ENCODE measurements around the gene SNRPB.
A peak's percentile ranks its signal among the peaks of the same experiment; 100 is the strongest.

SNRPB gene

DNA sequence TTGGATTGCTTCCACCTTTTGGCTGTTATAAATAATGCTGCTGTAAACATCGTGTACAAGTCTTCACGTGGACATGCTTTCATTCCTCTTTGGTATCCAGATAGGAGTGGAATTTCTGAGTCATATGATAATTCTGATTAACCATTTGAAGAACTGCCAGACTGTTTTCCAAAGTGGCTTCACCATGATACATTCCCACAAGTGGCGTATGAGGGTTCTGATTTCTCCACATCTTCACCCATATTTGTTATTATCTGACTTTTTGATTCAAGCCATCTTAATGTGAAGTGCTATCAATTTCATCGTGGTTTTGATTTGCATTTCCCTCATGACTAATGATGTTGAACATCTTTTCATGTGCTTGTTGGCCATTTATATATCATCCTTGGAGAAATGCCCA is 2.9 kb upstream of the SNRPB start:
- DNase-seq (ENCODE audit: low spot score): peak; percentile 34

DNA sequence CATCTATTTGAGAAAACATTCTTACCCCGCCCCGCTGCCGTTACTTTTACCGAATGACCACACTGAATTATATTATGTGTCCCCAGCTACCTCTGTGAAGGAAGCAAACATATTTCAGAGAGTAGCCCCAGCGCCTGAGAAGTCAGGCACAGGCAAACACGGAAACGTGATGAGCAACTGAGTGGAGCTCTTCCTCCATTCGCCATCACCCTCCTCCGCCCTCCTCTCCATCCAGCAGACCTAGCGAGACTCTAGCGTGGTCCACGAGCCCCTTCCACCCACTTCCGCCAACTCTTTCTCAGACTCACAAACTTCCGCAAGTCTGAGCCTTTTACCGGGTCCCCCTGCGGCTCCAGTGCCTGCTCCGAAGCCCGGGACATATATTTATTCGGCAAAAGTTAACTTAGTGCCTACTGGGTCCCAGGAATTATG is 582 bp downstream of the SNRPB start:
- peak; percentile 70 for DNase-seq (ENCODE audit: low spot score)

DNA sequence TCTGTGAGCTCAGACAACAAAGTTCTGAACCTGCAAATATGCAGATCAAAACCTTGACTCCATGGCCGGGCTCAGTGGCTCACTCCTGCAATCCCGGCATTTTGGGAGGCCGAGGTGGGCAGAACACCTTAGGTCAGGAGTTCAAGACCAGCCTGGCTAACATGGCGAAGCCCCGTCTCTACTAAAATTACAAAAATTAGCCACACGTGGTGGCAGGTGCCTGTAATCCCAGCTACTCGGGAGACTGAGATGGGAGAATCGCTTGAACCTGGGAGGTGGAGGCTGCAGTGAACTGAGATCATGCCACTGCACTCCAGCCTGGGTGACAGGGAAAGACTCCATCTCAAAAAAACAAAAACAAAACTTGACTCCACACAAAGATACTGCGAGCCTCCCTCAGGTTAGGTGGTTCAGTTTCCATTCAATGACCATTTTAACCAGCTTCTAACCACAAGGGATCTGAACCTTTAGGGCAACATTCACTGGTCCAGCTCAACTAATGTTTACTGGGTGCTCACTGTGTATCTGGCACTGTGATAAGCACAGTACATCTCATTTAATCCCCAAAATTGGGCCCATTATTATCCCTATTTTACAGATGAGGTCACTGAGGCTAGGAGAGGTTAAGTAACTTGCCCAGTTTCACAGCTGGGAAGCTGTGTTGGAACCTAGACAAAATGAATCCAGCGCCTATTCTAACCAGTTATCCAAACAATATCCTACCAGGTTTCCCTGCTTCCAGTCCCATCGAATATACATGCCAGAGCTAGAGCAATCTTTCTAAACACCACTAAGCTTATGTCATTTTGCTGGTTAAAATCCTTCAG is 1.8 kb downstream of the SNRPB start:
- DNase-seq (ENCODE audit: low spot score): peak; percentile 29

DNA sequence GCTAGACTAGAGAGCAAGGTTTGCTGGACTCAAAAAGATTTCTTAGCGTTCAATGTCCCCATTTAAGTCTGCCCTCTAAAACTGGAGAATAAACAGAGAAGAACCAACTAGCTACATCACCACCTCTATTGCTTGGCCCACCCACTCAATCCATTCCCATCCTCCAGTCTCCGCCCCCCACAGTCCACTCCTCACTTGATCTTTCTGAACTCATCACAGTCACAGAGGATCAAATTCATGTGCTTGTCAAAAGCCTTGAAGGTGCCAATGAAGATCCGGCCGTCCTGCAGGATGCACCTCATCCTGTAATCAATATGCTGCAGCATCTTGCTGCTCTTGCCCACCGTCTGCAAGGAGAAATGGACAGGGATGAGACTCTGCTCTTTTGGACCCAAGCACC is 3.2 kb downstream of the SNRPB start:
- DNase-seq (ENCODE audit: low spot score): no peak

DNA sequence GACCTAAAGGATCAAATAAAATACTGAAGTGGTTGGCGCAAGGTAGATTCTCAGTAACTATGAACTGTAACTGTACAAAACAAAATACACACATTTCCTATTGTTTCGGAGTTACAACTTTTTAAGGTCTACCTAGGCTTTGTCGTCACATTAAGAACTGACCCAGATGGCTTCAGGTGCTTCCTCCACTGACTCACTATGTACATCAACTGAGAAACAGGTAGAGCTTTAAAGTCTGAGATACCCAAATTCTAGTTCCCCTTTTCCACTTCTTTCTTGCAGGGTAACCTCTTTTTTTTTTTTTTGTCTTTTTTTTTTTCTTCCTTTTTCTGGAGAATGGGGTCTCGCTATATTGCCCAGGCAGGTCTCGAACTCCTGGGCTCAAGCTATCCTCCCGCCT is 5.5 kb downstream of the SNRPB start:
- no peak for DNase-seq (ENCODE audit: low spot score)

DNA sequence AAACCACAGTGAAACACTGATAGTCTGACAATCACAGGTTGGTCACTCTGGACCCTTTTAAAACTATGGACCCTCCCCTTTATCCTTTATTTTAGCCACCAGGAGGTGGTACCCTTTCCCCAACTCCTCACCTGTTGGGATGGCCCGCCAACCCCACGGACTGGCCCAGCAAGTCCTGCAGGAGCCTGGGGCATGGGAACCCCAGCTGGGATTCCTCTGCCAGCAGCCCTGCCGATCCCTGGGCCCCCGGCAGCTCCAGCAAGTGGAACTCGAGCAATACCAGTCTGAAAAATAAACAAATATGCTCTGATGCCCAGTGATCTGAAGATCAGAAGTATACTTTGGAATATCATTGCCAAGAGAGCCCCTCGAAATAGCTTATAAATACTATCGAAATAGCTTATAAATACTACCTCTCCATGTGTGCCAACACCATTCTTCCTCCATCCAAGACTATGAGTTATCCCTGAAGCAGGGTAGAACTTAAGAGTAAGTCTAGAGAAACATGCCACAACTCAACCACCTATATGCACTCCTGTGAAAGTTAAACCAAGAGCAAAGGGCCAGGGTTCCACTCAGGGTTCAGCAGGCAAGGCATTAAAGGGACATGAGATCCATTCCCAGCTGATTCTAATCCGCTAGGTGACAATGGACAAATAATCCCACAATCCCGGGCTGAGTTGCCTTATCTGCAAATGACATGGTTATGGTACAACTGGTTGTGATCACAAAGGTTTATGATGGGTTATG is 6.8 kb downstream of the SNRPB start:
- no peak for DNase-seq (ENCODE audit: low spot score)

DNA sequence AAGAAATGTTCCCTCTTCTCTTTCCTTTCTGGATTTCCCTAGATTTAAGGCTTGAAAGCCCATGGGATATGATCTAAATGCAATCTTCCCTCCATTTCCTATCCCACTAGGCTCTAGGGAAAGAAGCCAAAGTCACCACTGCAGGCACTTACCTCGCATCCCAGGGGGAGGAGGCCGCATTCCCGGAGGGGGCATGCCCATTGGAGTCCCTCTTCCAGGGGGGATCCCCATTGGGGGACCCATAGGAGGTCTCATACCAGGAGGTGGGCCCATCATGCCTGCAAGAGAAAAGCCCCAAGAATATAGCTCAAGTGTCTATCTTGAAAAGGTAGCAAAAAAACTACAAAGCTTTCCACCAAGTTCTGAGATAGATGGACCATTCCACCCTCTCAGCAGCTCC is 8.1 kb downstream of the SNRPB start:
- no peak for DNase-seq (ENCODE audit: low spot score)

DNA sequence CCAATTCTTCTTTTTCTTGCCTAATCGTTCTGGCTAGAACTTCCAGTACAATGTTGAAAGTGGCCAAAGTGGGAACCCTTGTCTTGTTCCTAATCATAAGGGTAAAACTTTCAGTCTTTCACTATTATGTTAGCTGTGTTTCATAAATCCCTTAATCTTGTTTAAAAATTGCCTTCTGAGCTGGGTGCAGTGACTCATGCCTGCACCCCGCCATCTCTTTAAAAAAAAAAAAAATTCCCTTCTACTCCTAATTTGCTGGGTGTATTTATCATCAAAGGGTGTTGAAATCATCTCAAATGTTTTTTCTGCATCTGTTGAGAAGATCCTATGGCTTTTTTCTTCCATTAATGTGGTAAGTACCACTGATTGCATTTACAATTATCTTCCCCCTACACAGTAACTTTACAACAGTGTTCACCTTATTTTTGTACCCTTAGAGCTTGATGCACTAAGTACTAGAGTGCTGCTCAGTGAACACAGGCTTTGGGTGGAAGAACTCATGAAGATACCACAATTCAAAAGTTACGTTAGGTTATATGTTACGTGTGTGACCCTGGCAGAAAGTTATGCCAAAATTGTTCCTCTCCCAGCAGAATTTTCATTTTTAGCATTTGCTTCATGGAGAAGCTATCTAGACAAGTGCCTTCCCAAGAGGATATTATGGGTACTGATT is 9.7 kb downstream of the SNRPB start:
- no peak for DNase-seq (ENCODE audit: low spot score)

DNA sequence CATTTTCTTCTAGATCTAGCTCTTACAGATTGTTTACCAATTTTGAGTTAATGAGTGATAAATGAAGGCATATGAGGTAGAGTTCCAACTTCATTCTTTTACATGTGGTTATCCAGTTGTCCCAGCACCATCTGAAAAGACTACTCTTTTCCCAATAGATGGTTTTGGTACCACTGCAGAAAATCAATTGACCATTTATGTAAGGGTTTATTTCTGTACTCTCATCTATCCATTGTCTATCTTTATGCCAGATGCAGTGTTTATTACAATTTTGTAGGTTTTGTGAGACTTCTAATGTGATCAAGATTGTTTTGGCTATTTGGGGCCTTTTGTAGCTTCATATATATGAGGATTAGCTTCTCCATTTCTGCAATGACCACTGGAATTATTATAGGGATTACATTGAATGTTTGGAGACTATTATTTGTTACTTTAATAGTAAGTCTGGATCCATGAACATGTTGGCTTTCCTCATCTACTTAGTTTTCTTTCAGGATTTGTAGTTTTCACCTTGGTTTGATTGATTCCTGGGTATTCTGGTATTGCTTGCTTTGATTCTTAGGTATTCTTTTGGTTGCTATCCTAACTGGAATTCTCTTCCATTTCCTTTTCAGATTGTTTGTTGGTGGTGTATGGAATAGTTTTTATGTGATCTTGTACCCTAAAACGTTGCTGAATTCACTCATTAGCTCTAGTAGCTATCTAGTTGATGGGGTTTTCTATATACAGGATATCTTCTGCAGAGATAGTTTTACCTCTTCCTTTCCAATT is 10.4 kb downstream of the SNRPB start:
- no peak for DNase-seq (ENCODE audit: low spot score)

DNA sequence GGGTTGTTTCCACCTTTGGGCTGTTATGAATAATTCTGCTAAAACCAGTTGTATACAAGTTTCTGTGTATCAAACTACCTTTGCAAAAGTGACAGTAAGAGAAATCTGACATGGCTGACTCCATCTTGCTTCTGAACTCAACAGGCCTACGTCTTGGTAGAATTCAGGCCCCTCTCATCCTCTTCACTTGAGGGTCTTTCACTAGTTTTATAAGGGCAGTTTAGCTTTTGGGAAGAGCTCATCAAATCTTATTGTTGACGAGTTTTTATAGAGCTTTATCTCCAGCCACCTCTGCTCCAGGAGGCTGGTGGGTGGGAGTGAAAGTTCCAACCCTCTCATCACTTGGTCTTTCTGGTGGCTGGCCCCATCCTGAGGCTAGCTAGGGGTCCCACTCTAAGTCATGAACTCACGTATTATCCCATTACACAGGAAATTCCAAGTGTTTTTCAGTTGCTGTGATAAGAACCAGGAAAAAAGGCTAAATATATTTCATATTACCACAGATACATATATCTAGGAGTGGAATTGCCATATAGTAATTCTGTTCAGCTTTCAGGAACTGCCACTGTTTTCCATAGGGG is 11.6 kb downstream of the SNRPB start:
- no peak for DNase-seq (ENCODE audit: low spot score)

DNA sequence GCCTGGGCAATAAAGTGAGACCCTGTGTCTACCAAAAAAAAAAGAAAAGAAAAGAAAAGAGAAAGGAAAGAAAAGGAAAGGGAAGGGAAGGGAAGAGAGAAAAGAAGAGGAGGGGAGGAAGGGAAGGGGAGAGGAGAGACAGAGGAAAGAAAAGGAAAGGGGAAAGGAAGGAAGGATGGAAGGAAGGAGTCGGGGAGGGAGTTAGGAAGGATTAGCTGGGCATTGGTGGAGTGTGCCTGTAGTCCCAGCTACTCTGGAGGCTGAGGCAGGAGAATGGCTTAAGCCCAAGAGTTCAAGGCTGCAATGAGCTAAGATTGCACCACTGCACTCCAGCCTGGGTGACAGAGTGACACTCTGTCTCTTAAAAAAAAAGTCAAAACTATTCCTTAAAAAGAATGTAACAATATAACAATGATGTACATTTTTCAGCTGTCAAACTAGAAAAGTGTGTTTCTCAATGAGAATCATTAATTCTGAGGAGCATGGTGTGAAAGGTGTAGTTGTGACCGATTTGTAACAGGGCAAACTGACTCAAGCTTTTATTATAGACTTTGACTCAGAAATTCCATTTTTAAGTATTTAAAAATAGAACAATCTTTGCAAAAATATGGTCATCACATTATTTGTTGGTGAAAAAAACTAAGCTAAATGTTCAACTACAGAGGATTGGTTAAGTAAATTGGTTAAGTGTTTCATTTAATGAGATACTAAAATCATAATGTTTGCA is 14.7 kb downstream of the SNRPB start:
- peak; percentile 6 for DNase-seq (ENCODE audit: low spot score)

DNA sequence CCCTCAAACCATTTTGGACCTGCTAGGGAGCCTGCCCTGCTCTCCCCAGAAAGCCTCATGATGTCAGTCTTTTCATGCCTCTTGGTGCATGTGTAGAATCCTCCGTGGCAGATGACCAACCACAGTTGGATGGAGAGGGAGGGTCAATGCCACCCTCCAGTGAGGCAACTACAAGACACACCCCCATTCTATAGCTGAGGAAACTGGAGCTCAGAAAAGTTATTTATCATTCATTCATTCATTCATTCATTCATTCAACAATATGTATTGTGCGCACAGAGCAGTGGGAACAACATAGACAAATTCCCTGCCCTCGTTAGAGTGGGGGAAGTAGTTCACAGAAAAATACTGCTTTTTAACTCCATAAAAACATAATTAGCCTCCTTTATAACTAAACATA is 16.8 kb downstream of the SNRPB start:
- no peak for DNase-seq (ENCODE audit: low spot score)

DNA sequence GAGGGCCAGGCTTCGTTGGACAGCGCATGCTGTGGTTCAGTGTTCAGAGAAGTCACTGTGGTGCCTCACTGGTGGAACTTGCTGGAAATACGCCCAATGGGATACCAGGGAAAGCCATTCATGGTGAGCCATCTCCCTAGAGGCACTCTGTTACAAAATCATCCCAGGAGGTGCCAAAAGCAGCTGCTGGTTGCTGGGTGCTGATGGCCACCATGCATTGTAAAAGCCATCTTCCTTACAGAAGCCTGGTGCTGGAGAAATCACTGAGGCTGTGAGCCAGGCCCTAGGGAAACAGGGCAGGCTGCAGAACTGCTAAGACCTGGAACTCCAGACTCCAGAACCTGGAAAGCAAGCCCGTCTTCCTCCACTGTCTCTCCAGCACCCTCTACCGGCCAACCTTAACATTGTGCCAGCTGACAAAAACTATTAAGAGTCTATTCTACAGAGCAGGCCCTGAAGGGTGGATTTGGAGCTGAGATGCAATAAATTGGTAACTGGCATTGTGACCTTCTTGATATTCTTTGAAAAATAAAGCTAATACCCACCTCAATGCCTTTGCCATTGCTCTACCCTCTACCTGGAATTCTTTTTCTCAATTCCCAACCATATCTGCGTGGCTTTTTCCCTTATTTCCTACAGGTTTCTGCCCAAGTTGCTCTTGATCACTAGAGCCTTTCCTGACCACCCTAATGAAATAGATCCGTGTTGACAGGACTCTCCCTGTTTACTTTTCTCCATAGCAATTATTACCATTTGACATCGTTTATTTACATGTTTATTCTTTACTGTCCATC is 18.5 kb downstream of the SNRPB start:
- DNase-seq (ENCODE audit: low spot score): peak; percentile 57

DNA sequence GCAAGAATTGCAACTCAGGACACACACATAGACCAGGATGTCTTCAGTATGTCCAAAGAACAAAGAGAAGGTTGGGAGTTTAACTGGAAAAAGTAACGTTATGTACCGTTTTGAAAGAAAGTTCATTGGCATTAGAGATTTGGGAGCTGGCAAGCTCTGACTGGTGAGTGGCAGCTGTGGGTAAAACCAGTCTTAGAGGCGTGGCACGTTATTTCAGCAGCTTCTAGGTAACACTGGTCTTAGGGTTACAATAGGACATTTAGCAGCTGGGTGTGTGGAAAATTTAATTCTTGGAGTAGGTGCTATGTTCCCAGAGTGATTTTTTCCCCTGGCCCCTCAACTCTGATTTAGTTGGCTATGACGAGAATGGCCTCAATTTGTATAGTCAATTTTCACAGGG is 19.2 kb downstream of the SNRPB start:
- DNase-seq (ENCODE audit: low spot score): no peak

DNA sequence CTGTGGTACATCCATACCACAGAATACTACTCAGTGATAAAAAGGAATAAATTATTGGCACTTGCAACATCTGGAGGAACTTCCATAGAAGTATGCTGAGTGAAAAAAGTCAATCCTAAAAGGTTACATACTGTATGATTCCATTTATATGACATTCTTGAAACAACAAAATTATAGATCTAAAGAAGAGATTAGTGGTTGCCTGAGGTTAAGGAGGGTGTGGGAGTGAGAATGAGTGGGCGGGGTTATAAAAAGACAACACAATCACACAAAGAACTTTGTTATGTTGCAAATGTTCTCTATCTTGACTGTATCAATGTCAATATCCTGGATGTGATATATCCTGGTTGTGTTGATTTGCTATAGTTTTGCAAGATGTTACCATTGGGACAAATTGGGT is 21.2 kb downstream of the SNRPB start:
- no peak for DNase-seq (ENCODE audit: low spot score)

DNA sequence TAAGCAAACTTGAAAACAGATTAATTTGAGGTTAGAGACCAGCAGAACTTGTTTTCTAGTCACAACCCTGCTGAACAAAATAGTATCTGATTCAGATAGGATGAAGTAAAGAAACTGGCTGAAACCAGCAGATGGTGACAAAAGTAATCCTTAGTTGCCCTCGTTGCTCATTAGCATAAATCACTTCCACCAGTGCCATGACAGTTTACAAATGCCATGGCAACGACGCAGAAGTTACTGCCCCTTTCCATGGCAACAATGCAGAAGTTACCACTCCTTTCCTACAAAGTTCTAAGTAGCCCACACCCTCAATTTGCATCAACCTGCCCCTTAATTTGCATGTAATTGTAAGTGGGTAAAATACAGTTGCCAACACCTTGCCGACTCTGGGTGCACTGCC is 23.7 kb downstream of the SNRPB start:
- DNase-seq (ENCODE audit: low spot score): no peak

DNA sequence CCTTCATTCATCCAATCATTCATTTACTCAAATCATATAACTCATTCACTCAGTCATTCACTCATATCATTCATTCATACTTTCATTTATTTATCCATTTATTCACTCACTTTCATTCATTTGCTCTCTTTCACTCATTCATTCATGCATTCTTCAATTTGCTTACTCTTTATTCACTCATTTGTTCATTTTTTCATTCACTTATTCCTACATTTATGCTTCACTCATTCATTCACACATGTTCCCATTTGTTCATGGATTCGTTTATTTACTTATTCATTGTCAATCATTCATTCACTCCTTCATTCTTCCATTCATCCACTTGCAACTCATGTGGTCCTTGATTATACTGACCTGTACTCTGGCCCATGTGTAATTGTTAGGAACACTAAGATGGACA is 39.4 kb downstream of the SNRPB start:
- DNase-seq (ENCODE audit: low spot score): no peak

DNA sequence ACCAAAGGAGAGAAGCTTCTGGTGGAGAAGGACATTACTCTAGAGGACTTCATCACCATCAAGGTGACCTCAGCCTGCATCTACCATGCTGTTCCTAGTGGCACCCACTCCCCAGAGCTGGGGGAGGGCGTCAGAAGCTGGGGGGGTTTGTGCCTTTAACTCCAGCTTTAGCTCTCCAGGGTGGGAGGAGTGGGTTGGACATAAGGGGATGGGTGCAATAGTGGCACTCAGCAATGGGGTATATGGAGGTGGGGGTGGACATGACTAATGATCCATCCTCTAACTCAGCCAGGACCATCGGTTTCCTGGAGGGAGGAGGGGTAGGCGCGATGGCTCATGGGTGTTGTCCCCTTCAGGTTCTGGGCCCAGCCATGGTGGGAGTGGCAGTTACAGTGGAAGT is 40.1 kb downstream of the SNRPB start:
- DNase-seq (ENCODE audit: low spot score): no peak

DNA sequence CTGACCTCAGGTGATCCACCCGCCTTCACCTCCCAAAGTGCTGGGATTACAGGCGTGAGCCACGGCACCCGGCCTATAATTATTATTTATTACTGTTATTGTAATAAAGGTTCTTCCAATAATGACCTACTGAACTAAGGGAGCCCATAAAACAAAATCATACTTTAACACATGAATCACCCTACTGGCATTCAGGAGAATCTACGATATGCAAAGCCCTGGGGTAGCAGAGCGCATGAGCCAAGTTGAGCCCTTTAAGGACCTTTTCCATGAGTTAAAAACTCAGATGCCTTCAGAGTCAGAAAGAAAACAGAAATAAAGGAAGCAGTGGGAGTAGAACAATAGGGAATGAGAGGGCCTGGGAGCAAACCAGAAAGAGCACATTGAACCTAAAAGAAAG is 41.5 kb downstream of the SNRPB start:
- DNase-seq (ENCODE audit: low spot score): no peak

DNA sequence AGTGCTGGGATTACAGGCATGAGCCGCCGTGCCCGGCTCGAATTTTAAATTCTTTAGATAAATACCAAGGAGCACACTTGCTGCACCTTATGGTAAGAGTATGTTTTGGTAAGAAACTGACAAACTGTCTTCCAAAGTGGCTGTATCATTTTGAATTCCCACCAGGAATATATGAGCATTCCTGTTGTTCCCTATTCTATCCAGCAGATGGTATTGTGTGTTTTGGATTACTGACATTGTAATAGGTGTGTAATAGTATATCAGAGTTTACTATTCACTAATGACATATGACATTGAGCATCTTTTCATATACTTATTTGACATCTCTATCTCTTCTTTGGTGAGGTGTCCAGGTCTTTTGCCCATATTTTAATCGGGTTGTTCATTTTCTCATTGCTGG is 49.3 kb downstream of the SNRPB start:
- DNase-seq (ENCODE audit: low spot score): no peak
